NT2/D1 (cell line): ENCODE measurements around the gene TACC2.
"Not testable (repeated sequence)": the region's sequence is repeated elsewhere in the genome, so short reads cannot be mapped to it uniquely, and the experiment has no call there.

Experiments
- DNase-seq: peaks from one replicate; pipeline ENCODE4 v3.0.0-alpha.2; 2011; ENCODE audit warnings: low read depth, low spot score
- H3K27me3 ChIP-seq: 2 replicates; pipeline ENCODE4 v1.6.0; 2011; ENCODE audit warnings: mild to moderate bottlenecking; ENCODE audit not compliant: insufficient read length, insufficient read depth
- H3K36me3 ChIP-seq: 2 replicates; pipeline ENCODE4 v1.6.1; 2011; ENCODE audit warnings: mild to moderate bottlenecking, low read length, mixed read lengths; ENCODE audit not compliant: insufficient read depth, insufficient read length
- H3K4me1 ChIP-seq: 2 replicates; pipeline ENCODE4 v1.5.1; 2011; ENCODE audit not compliant: insufficient read depth, insufficient read length
- H3K4me3 ChIP-seq: 2 replicates; pipeline ENCODE4 v1.5.1; 2011; ENCODE audit warnings: low read depth; ENCODE audit not compliant: insufficient read length
- H3K9ac ChIP-seq: 2 replicates; pipeline ENCODE4 v1.6.0; 2011; ENCODE audit warnings: low read depth; ENCODE audit not compliant: insufficient read length
- H3K9me3 ChIP-seq: 2 replicates; pipeline ENCODE4 v1.5.1; 2011; ENCODE audit warnings: mild to moderate bottlenecking, low read length; ENCODE audit not compliant: insufficient read depth
- SUZ12 ChIP-seq: IDR thresholded peaks from 2 replicates; pipeline ENCODE4 v1.6.1; 2011; ENCODE audit not compliant: insufficient read length, insufficient read depth; ENCODE audit errors: extremely low read depth
- YY1 ChIP-seq: IDR thresholded peaks from 2 replicates; pipeline ENCODE4 v1.6.1; 2011; ENCODE audit not compliant: insufficient read length, insufficient read depth
- ZNF274 ChIP-seq: IDR thresholded peaks from 2 replicates; pipeline ENCODE4 v1.6.1; 2011; ENCODE audit warnings: mild to moderate bottlenecking, low read depth, low read length

The TACC2 gene

GRCh38 chr10:122086416-122087240 is 97.7 kb downstream of the TACC2 start:
- no peak overlapping the region for H3K4me3 ChIP-seq
- no peaks in the 10 kb centered on the region for H3K4me1 ChIP-seq
- no peaks in the 10 kb centered on the region for H3K36me3 ChIP-seq
- DNase-seq = no peak
- no peaks in the 10 kb centered on the region for H3K27me3 ChIP-seq
- no peaks in the 10 kb centered on the region for H3K9me3 ChIP-seq
- TF ChIP-seq SUZ12 (no peak), YY1 (no peak), ZNF274 (no peak)
- no peak overlapping the region for H3K9ac ChIP-seq

GRCh38 chr10:122087436-122087835 is 98.5 kb downstream of the TACC2 start:
- H3K27me3 ChIP-seq = no peaks in the 10 kb centered on the region

GRCh38 chr10:122089311-122090017 is 100.5 kb downstream of the TACC2 start:
- H3K36me3 ChIP-seq = no peaks in the 10 kb centered on the region
- no peaks in the 10 kb centered on the region for H3K4me1 ChIP-seq
- no peaks in the 10 kb centered on the region for H3K9me3 ChIP-seq
- H3K27me3 ChIP-seq = no peaks in the 10 kb centered on the region
- DNase-seq = no peak
- no peak overlapping the region for H3K4me3 ChIP-seq
- no peak overlapping the region for H3K9ac ChIP-seq
- no peak for TF ChIP-seq YY1
- TF ChIP-seq SUZ12 = no peak
- no peak for TF ChIP-seq ZNF274

More at GRCh38 chr10:122087436-122087835, 98.5 kb downstream of the TACC2 start:
- Histone ChIP-seq H3K36me3 (no peaks in the 10 kb centered on the region), H3K9me3 (no peaks in the 10 kb centered on the region), H3K4me3 (no peak overlapping the region), H3K4me1 (no peaks in the 10 kb centered on the region), H3K9ac (no peak overlapping the region)
- no peak for DNase-seq
- no peak for TF ChIP-seq SUZ12
- TF ChIP-seq ZNF274 = no peak
- TF ChIP-seq YY1 = no peak

- no peak overlapping the region for H3K9ac ChIP-seq
- no peaks in the 10 kb centered on the region for H3K27me3 ChIP-seq
- no peak for DNase-seq
- TF ChIP-seq ZNF274 = no peak
- no peak for TF ChIP-seq YY1
- no peak for TF ChIP-seq SUZ12
- no peaks in the 10 kb centered on the region for H3K36me3 ChIP-seq
- H3K9me3 ChIP-seq = no peaks in the 10 kb centered on the region
- no peak overlapping the region for H3K4me3 ChIP-seq
- H3K4me1 ChIP-seq = no peaks in the 10 kb centered on the region
Observed at GRCh38 chr10:122091722-122092121, 102.8 kb downstream of the TACC2 start.

- TF ChIP-seq SUZ12 = no peak
- no peak for TF ChIP-seq ZNF274
- TF ChIP-seq YY1 = no peak
- Histone ChIP-seq H3K9me3 (no peaks in the 10 kb centered on the region), H3K4me3 (no peak overlapping the region), H3K36me3 (no peaks in the 10 kb centered on the region), H3K27me3 (no peaks in the 10 kb centered on the region), H3K4me1 (no peaks in the 10 kb centered on the region), H3K9ac (no peak overlapping the region)
- DNase-seq = no peak
Observed at GRCh38 chr10:122093076-122093475, 104.1 kb downstream of the TACC2 start.

- H3K27me3 ChIP-seq, DNase-seq, H3K36me3 ChIP-seq, H3K9ac ChIP-seq, H3K4me1 ChIP-seq, H3K4me3 ChIP-seq, H3K9me3 ChIP-seq: not testable (repeated sequence)
Observed at GRCh38 chr10:122096181-122096580, 107.2 kb downstream of the TACC2 start.

GRCh38 chr10:122096705-122097104 is 107.7 kb downstream of the TACC2 start:
- Histone ChIP-seq H3K4me3 (no peak overlapping the region), H3K36me3 (no peaks in the 10 kb centered on the region), H3K27me3 (no peaks in the 10 kb centered on the region), H3K9me3 (no peaks in the 10 kb centered on the region), H3K4me1 (no peaks in the 10 kb centered on the region), H3K9ac (no peak overlapping the region)
- no peak for DNase-seq
- TF ChIP-seq YY1 (no peak), ZNF274 (no peak), SUZ12 (no peak)

GRCh38 chr10:122097935-122098334 is 109.0 kb downstream of the TACC2 start:
- no peaks in the 10 kb centered on the region for H3K9me3 ChIP-seq
- TF ChIP-seq YY1 = no peak
- no peak for TF ChIP-seq ZNF274
- TF ChIP-seq SUZ12 = no peak

More at GRCh38 chr10:122097935-122098334, 109.0 kb downstream of the TACC2 start:
- peaks cover 4% of the 10 kb centered on the region for H3K4me1 ChIP-seq
- H3K27me3 ChIP-seq = no peaks in the 10 kb centered on the region
- DNase-seq = no peak
- H3K9ac ChIP-seq = no peak overlapping the region
- H3K36me3 ChIP-seq = no peaks in the 10 kb centered on the region
- no peak overlapping the region for H3K4me3 ChIP-seq
